Liver (tissue), 9 donors: ENCODE results near the gene CROCC2. TPM values are rescaled to one million over a fixed set of nuclear protein-coding genes. Genes with fewer than 3 reads are reported as not detected.

Experiments
- DNase-seq: peaks from one replicate; pipeline ENCODE4 v3.0.0-alpha.2; 2017; ENCODE audit warnings: low spot score
- H3K27ac ChIP-seq, 2 donors: one replicate each; pipeline ENCODE4 v1.7.0; 2013; ENCODE audit warnings: inconsistent platforms in 2 of 2, low read length in 2 of 2, control low read depth in 1 of 2, low read depth in 1 of 2, mild to moderate bottlenecking in 1 of 2
- H3K27me3 ChIP-seq, 4 donors: one replicate each; pipeline versions ENCODE4 v1.6.1 to v1.7.0; 2013; ENCODE audit warnings: low read length in 3 of 4, inconsistent platforms in 1 of 4, mild to moderate bottlenecking in 1 of 4, moderate library complexity in 1 of 4; ENCODE audit not compliant: control insufficient read depth in 4 of 4, insufficient read depth in 4 of 4
- H3K36me3 ChIP-seq, 4 donors: one replicate each; pipeline versions ENCODE4 v1.6.1 to v1.7.0; 2013; ENCODE audit warnings: low read length in 3 of 4, mild to moderate bottlenecking in 3 of 4, low read depth in 1 of 4, moderate library complexity in 1 of 4; ENCODE audit not compliant: control insufficient read depth in 4 of 4, insufficient read depth in 3 of 4
- H3K4me1 ChIP-seq, 4 donors: one replicate each; pipeline versions ENCODE4 v1.6.1 to v1.7.0; 2013; ENCODE audit warnings: low read length in 3 of 4, mild to moderate bottlenecking in 3 of 4, moderate library complexity in 1 of 4; ENCODE audit not compliant: control insufficient read depth in 4 of 4, insufficient read depth in 4 of 4
- H3K4me3 ChIP-seq, 3 donors: one replicate each; pipeline versions ENCODE4 v1.6.1 to v1.7.0; 2013; ENCODE audit warnings: low read length in 3 of 3, control low read depth in 1 of 3, low read depth in 1 of 3, mild to moderate bottlenecking in 1 of 3
- H3K9ac ChIP-seq, 2 donors: one replicate each; pipeline ENCODE4 v1.7.0; 2013; ENCODE audit warnings: low read length in 2 of 2, mild to moderate bottlenecking in 2 of 2, moderate library complexity in 2 of 2, control low read depth in 1 of 2, low read depth in 1 of 2
- H3K9me3 ChIP-seq, 4 donors: one replicate each; pipeline versions ENCODE4 v1.6.1 to v1.7.0; 2013; ENCODE audit warnings: low read length in 3 of 4; ENCODE audit not compliant: control insufficient read depth in 4 of 4
- ATF3 ChIP-seq: IDR thresholded peaks from 2 replicates; pipeline ENCODE4 v1.6.1; 2016; ENCODE audit warnings: antibody characterized with exemption
- CTCF ChIP-seq: fragments of 150-350 bp; IDR thresholded peaks from 2 replicates; pipeline ENCODE4 v1.5.1; 2017; ENCODE audit warnings: improper control_type of control experiment, low read depth, low read length; ENCODE audit not compliant: missing input control
- EGR1 ChIP-seq, 2 donors: IDR thresholded peaks; 2 replicates each; pipeline ENCODE4 v1.6.1; 2016 to 2018; ENCODE audit warnings: antibody characterized with exemption in 2 of 2, low read depth in 2 of 2
- FOXA1 ChIP-seq: IDR thresholded peaks from 2 replicates; pipeline ENCODE4 v1.6.1; 2016; ENCODE audit warnings: antibody characterized with exemption
- FOXA2 ChIP-seq: IDR thresholded peaks from 2 replicates; pipeline ENCODE4 v1.6.1; 2016; ENCODE audit warnings: antibody characterized with exemption
- GABPA ChIP-seq, 2 donors: IDR thresholded peaks in 1 of 2; conservative IDR thresholded peaks in 1 of 2; 2 replicates each; pipeline ENCODE4 v1.6.1; 2016; ENCODE audit warnings: antibody characterized with exemption in 2 of 2, mild to moderate bottlenecking in 1 of 2, moderate library complexity in 1 of 2
- HNF4A ChIP-seq, 2 donors: conservative IDR thresholded peaks; 2 replicates each; pipeline ENCODE4 v1.6.1; 2016; ENCODE audit warnings: antibody characterized with exemption in 2 of 2, mild to moderate bottlenecking in 2 of 2
- HNF4G ChIP-seq: IDR thresholded peaks from 2 replicates; pipeline ENCODE4 v1.6.1; 2016; ENCODE audit warnings: antibody characterized with exemption
- JUND ChIP-seq, 2 donors: IDR thresholded peaks; 2 replicates each; pipeline ENCODE4 v1.6.1; 2016; ENCODE audit warnings: antibody characterized with exemption in 2 of 2
- NR2F2 ChIP-seq: IDR thresholded peaks from 2 replicates; pipeline ENCODE4 v1.6.1; 2016; ENCODE audit warnings: antibody characterized with exemption
- RAD21 ChIP-seq, 2 donors: IDR thresholded peaks; 2 replicates each; pipeline ENCODE4 v1.6.1; 2016; ENCODE audit warnings: antibody characterized with exemption in 2 of 2, mild to moderate bottlenecking in 2 of 2
- REST ChIP-seq: IDR thresholded peaks from 2 replicates; pipeline ENCODE4 v1.6.1; 2016; ENCODE audit warnings: antibody characterized with exemption, mild to moderate bottlenecking
- RXRA ChIP-seq, 2 donors: IDR thresholded peaks; 2 replicates each; pipeline ENCODE4 v1.6.1; 2017 to 2018; ENCODE audit warnings: antibody characterized with exemption in 2 of 2, mild to moderate bottlenecking in 1 of 2
- SP1 ChIP-seq: IDR thresholded peaks from 2 replicates; pipeline ENCODE4 v1.6.1; 2018; ENCODE audit warnings: antibody characterized with exemption, mild to moderate bottlenecking
- TAF1 ChIP-seq: conservative IDR thresholded peaks from 2 replicates; pipeline ENCODE4 v1.6.1; 2016; ENCODE audit warnings: antibody characterized with exemption, mild to moderate bottlenecking
- YY1 ChIP-seq: IDR thresholded peaks from 2 replicates; pipeline ENCODE4 v1.6.1; 2016; ENCODE audit warnings: antibody characterized with exemption, mild to moderate bottlenecking
- ZBTB33 ChIP-seq: IDR thresholded peaks from 2 replicates; pipeline ENCODE4 v1.6.1; 2016; ENCODE audit warnings: antibody characterized with exemption
- WGBS: extraction: QIAGEN DNeasy Blood & Tissue Kit; methylation state at CpG from one replicate; pipeline ENCODE4 v1.1.7; 2013; 5-methylcytosine and 5-hydroxymethylcytosine counted together
- polyA plus RNA-seq, 2 donors: library from polyadenylated mRNA; stranded (reverse) in 1 of 2; unstranded in 1 of 2; fragments of 200-250 nt in 1 of 2; fragments of >200 nt in 1 of 2; fragmentation: Nextera tagmentation in 1 of 2; extraction: Ambion mirVana in 1 of 2; gene quantifications; one replicate each; pipeline versions ENCODE4 v1.2.1 to v1.2.3, GENCODE V29; 2013 to 2015
- total RNA-seq, 2 donors: library from RNA; depleted of rRNA; stranded (reverse); fragments of >200 nt; gene quantifications; one replicate each; pipeline ENCODE4 v1.2.3, GENCODE V29; 2014
- TF ChIP-seq, protein P1 (sequence below): IDR thresholded peaks from 2 replicates; pipeline ENCODE4 v1.6.1; 2016; ENCODE audit warnings: antibody characterized with exemption
- donor health status: healthy.
- donor health status: healthy.
- donor health status: healthy.
- donor health status: healthy.
- donor health status: healthy.

CROCC2 gene
- total and polyA plus RNA-seq, 4 donors = under 0.01 to 0.13 (median 0.05) TPM

DNA sequence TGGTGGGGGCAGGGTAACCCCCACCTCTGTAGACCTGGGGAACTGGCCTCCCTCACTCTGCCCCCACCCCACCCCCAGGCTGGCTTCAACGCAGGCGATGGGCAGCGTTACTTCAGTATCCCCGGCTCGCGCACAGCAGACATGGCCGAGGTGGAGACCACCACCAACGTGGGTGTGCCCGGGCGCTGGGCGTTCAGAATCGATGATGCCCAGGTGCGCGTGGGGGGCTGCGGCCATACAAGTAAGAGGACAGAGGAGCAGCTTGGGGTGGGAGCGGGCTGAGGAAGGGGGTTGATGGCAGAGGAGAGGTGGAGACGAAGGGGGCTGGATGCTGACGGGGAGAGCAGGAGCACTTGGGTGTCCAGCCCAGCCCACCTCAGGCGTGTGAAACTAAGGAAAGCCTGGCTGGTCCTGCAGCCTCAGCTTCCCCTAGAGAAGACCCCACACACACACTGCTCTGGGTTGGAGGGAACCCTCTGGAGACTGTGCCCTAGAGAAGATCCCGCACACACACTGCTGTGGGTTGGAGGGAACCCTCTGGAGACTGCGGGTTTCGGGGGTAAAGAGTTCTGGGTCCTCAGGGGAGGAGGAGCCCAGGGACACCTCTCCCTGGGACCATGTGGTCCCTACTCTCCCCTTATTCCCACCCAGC lies 128.5 kb downstream of the CROCC2 start:
- no peak for DNase-seq
- TF ChIP-seq EGR1 (IDR thresholded peaks at IDR 0.05; ENCODE audit: low read depth in 2 of 2) (no peak), GABPA (IDR thresholded peaks at IDR 0.05 in 1 of 2, conservative IDR thresholded peaks at IDR 0.05 in 1 of 2) (no peak), CTCF (no peak), JUND (IDR thresholded peaks at IDR 0.05) (no peak), FOXA2 (no peak), YY1 (no peak), ZBTB33 (no peak), HNF4A (conservative IDR thresholded peaks at IDR 0.05) (no peak), HNF4G (no peak), RAD21 (IDR thresholded peaks at IDR 0.05) (no peak), RXRA (IDR thresholded peaks at IDR 0.05) (no peak), REST (no peak), TAF1 (no peak), NR2F2 (no peak), FOXA1 (no peak), ATF3 (no peak), SP1 (no peak)
- TF ChIP-seq, protein P1, sequence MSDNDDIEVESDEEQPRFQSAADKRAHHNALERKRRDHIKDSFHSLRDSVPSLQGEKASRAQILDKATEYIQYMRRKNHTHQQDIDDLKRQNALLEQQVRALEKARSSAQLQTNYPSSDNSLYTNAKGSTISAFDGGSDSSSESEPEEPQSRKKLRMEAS = no peak
- H3K4me1 ChIP-seq = no peaks in the 10 kb centered on the region
- no peak overlapping the region for H3K4me3 ChIP-seq
- no peak overlapping the region for H3K9ac ChIP-seq
- 96% methylated on average over 22 of the region's 22 CpGs for WGBS
- H3K27me3 ChIP-seq = no peaks in the 10 kb centered on the region
- no peaks in the 10 kb centered on the region for H3K9me3 ChIP-seq
- peaks cover 3 to 26% (median 8%) of the 10 kb centered on the region in 4 donors for H3K36me3 ChIP-seq
- no peak overlapping the region for H3K27ac ChIP-seq
